Muscle of back (tissue), 11 donors: ENCODE measurements around the gene CFAP46. TPM values are rescaled to one million over a fixed set of nuclear protein-coding genes. Genes with fewer than 3 reads are reported as not detected.
A peak's percentile ranks its signal among the peaks of the same experiment; 100 is the strongest.
"Not testable (repeated sequence)": the region's sequence is repeated elsewhere in the genome, so short reads cannot be mapped to it uniquely, and the experiment has no call there.

Experiments used
- DNase-seq, 3 donors: peaks; one replicate each; pipeline versions ENCODE4 v3.0.0 to v3.0.0-alpha.2; 2013
- polyA plus RNA-seq, 10 donors: library from polyadenylated mRNA; unstranded; fragments of 120-200 nt; gene quantifications; one replicate each; pipeline ENCODE4 v1.2.1, GENCODE V29; 2013; ENCODE audit not compliant: insufficient read length in 10 of 10

CFAP46 gene
- polyA plus RNA-seq, 10 donors: 0.21 to 0.53 (median 0.44) TPM

DNA sequence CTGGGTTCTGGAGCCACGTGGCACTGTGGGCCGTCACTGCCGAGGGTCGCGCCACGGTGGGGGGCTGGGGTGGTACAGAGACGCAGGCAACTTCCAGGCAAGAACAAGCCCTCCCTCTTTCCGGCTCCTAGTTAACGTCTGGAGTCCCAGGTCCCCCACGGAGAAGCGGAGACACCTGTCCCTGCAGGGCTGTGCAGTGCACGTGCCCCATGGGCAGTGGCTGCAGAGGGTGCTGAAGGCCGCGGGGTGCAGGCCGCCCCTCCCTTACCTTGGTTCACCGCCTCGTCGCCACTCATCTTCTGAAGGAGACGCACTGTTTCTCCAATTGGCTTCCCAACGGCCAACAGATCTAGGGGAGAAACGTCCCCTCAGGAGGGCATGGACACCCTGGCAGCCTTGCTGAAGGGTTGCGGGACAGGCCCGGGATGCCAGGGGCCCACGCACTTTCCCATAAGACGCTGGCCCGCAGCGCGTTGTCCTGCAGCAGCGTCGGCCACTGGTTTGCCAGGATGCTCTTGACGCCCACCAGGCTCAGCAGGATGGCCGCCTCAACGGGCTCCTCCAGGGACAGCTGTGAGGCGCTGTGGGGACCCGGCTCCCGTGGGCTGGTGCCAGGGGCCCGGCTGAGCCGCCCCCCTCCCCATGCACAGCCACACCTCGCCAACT lies 132.1 kb downstream of the CFAP46 start:
- DNase-seq: no peak

DNA sequence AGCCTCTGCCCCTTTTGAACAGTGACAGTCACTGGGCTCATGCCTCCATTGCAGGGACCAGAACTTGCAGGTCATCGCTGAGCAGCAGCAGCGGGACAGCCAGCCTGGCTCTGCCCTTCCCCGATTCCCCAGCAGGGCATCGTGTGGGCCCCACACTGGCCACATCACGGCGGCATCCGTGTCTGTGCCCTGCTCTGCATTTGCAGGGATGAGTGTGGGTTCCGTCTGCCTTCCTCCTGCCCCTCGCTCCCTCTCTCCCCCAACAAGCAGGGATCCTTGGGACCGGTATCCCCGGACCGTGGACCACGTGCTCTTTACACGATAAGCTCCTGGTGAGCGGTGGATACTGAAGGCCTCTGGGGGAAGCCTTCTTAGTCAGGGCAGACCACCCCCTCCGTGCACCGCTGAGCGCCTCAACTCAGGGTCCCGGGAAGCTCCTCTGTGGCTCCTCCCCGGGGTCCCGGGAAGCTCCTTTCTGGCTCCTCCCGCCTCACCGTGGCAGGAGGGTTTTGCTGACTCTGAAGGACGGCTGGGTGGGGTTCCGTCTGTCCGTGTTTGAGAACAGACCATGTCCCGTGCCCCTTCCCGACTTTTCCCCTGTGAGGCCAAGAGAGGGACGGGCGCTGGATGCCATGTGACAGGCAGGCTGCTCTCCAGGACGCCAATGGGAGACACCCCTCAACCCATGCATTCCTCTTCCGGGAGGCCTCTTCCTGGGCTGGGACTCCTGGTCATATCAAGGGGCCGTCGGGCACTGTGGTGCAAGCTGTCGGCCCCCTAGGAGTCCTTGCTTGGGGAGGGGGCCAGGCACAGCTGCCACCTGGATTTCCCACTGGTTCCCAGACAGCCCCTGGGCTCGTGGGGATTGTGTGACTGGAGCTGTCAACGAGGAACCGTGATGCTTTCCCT lies 132.9 kb downstream of the CFAP46 start:
- DNase-seq: no peak

DNA sequence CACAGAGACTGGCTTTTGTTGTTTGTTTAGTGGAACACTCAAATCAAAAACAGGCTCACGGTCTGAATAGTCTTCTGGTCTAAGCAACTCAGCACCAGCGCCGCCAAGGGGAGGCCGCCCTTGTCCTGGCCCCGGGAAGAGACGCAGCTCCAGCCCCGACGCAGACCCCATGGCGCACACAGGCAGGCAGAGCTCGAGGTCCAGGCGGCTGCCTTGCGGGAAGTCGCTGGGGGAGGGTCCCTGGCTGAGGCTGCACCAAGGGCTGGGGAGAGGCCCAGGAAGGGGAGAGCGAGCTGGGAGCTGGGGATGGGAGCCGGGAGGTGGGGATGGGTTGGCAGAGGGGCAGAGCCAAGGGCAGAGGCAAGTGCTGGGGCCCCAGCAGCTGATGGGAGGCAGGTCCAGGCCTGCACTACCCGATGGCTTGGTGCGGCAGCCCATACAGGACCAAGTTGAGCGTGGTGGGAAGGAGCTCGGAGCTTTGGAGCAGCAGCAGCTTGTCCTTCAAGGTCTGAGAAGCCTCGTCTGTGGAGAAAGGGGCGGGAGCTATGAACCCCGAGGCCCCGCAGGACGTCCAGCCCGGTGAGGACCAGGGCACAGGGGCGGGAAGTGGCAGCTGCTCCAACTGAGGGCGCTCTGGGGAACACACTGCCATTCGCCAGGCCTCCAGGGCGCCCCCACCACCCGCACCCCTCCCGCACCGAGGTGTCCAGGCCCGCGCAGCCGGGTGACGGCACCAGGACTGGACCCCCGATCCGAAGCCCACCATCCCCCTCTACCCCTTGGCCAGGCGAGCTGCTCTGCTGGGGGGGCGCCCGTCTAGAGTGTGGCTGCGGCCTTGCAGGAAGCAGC lies 133.8 kb downstream of the CFAP46 start:
- peak in 1 of 3 donors; percentile 44 for DNase-seq

DNA sequence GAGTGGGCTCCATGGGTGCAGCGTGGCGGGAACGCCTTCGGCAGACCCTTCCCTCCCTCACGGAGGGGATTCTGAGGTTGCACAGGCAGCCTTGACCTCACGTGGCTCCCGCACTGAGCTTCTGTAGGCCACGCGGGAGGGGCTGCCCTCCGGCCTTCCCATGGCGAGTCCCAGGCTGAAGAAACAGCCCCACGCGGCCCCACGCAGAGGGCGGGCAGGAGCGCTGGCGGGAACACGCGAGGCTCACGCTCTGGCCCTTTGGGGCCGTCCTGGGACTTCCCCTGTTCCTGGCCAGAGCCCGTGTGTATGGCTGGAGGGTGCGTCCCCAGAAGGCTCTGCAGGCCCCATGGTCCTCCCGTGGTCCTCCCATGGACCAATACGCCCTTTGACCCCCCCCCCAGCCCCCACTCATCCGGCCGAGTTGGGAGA lies 134.7 kb downstream of the CFAP46 start:
- DNase-seq: no peak

DNA sequence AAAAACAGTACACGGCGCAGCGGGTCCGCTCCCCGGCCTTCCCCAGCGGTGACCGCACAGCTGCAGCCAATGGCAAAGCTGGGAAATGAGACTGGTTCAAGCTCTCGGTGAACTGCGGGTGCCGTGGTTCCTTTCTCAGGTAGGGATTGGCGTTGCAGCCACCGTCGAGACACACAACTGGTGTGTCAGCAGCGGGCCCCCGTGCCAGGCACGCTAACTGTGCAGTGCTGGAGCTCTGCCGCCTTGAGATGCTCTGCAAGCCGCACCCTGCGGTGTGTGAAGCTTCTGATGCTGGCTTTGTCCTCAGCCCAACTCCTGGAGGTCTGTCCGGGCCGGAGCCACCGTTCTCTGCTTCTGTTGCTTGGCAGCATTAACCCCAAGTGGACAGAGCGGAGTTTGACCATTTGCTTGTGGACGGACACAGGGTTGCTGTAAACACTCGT lies 135.8 kb downstream of the CFAP46 start:
- no peak for DNase-seq

DNA sequence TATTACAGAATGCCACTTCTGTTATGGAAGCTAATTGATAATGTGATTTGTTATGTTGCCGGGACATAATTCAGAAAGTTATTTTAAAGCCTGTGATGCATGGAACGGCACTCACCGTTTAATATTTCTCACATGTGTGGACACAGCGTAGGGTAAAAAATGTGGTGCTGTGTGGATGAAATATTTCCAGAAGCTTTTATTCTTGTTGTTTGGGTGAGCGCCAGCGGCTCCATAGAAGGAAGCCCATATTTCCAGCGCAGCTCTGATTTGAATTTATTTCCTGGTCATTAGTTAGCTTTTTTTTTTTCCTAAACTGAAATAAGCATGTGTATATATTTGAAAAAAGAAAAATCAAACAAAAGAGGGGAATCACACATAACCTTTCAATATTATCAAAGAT lies 136.3 kb downstream of the CFAP46 start:
- DNase-seq: peak in 1 of 3 donors; percentile 40

DNA sequence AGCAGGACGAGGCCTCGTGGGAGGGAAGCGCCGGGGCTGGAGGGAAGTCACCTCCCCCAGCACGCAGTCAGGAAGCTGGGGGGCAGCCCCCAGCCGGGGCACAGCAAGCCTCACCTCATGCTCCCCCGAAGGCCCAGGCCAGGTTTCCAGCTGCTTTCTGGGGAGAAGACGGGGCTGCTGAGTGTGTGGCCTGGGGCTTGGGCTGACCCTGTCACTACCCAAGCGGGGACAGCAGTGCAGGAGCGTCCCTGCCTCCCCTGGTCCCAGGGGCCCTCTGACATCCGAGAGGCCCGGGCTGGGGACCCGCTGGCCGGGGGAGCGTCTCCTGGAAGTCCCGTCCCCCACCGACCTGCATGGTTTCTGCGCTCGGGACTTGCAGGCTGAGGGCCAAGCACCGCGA lies 136.8 kb downstream of the CFAP46 start:
- DNase-seq: no peak

DNA sequence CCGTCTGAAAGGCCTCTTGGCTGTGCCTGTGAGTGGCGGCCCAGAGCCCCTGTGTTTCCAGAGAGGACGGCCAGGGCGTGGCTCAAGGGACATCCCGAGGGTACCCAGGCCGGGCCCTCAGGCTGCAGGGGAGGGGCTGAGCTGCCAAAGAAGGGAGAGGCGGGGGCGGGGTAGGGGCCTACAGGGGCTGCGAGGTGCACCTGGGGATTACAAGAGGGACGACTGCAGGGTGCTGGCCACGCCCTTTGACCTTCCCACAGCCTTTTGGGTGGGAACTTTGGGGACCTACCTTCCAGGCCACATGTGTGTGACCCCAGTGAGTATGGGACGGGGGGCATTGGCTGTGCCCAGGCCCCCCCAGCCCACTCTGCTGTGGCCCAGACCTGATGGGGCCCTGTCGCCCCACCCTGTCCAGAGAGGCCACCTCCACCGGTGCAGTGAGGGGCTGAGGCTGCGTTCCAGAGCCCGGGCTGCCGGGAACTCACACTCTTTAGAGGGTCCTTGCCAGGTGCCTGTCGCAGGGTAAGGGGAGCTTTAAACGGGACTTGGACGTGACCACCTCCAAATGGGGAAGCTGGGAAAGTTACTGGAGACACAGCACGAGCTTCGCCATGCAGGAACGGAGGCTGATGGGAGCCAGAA lies 137.5 kb downstream of the CFAP46 start:
- no peak for DNase-seq

DNA sequence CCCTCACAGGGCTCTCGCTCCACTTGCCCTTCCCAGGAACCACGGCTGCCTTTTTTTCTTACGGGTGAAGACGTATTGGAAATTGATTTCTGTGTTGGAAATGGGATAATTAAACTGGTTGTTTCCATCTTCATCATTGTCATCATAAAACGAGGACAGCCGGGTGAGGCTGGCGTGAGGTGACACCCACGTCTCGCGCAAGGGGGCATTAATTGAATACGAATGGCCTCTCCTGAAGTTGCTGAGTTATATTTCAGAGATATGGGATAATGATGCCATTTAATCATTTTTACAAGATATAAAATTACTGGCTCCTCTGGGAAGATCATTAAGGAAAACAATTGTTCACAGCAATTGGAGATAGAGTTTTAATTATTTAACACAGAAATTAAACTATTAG lies 138.1 kb downstream of the CFAP46 start:
- DNase-seq: no peak

DNA sequence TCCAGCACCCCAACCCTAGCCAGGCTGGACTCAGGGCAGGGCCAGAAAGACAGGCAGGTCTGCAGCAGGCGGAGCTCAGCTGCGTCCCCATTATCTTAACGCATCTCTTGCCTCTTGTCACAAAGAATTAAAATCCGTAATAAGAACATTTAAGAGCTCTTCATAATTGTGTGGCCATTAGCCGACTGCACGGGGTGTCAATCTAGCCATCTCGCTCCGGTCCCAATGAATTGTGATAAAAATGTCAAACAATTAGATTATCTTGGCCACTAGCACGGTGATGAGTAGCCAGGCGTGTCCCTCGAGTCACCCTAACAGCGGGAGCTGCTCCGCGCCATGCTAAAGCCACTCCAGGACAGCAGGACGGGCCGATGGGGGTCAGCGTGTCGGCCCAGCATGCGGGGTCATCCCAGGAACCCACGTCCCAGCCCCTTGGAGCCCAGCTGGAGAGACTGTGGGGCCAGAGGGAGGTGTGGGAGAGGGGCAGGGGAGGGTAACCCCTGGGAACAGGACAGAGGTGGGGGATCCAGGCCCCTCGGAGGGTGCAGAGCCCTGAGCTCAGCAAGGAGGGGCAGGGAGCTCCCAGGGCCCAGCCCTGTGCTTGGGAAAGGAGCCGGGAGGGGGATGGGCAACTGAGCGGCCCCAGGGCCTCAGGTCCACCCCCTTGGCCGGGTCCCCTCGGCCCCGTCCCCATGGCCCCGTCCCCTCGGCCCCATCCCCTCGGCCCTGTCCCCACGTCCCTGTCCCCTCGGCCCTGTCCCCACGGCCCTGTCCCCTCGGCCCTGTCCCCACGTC lies 138.8 kb downstream of the CFAP46 start:
- DNase-seq: no peak

DNA sequence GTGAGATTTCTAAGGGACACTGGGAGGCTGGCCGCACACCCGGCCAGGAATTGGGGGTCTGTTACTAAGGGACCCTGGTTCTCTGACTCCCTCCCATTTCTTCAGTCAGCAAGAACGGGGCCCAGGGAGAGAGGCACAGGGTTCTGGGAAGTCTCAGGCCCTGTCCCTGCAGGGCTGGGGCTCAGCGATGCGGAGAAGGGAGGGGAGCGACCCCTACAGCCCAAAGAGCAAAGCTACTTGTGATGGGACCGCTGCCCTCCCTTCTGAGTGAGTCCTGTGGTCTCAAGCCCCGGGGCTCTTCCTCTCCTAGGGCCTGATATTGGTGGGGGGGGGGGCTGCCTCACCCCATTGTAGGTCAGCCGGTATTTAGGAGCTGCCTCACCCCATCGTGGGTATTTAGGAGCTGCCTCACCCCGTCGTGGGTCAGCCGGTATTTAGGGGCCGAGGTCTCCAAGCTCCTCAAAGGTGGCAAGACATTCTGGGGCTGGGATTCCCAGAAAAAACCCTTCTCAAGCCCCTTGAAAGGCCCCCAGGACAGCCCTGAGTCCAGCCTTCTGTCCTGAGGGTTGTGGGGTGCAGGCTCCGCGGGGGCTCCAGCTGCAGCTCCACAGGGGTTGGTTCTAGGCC lies 139.6 kb downstream of the CFAP46 start:
- no peak for DNase-seq

DNA sequence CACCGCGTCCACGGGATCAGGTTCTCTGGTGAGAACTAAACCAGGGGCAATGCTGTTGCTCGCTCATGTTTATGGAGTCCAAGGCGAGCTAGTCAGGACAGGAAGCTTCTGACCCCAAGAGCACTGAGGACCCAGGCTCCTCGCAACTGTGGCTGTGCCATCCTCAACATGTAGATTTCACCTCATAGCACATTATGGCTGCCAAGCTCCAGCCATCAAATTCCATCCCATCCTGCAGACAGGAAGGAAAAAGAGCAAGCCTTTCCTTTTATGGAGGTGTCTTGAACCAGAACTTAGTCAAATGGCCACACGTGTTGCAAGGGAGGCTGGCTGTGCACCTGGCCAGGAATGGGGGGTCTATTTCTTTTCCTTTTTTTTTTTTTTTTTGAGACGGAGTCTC lies 140.3 kb downstream of the CFAP46 start:
- no peak for DNase-seq

DNA sequence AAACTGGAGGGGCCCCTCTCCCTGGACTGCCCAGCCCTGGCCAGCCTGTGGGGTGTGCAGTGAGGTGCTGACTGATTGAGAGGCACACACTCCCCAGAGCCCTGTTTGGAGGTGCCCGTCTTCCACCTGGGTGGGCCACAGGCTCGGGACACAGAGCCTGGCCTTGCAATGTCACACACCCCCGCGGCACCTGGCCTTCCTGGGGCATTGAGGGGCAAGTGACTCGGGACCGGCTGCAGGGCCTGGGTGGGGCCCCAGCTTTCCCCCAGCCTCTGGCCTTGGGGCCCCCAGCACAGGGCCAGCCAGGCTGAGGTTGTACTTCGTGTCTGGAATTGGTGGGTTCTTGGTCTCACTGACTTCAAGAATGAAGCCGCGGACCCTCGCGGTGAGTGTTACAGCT lies 142.5 kb downstream of the CFAP46 start:
- no peak for DNase-seq

DNA sequence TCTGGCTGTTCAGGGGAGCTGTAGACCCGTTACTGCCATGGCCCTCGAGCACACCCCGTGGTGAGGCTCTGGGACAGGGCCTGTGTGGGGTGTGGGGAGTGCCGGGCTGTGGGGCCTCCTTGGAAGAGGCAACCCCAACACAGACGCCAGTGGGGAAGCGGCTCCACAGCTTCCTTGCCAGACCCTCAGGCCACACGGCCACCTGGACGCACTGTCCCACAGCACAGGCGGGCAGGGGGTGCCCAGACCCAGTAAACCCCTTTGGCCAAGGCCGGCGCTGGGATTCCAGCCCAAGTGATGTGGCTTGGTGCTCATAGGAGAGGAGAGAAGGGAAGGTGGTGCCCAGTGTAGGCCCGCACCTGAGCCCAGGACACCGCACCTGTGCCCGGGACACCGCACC lies 143.5 kb downstream of the CFAP46 start:
- no peak for DNase-seq

DNA sequence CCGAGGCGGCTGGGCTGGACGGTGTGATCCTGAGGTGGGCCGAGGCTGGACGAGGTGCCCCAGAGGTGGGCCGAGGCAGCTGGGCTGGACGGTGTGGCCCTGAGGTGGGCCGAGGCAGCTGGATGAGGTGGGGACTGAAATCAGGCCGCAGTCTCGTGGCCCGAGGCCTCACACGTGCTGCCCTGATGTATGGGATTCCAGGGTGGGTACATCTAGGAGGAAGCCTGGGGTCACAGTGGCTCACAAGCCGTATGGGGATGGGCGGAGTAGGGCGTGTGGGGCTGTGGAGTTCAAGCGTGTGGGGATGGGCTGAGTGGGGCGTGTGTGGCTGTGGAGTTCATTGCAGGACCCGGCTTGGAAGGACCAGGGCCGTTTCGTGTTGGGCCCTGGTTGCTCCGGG lies 144.0 kb downstream of the CFAP46 start:
- DNase-seq: no peak

DNA sequence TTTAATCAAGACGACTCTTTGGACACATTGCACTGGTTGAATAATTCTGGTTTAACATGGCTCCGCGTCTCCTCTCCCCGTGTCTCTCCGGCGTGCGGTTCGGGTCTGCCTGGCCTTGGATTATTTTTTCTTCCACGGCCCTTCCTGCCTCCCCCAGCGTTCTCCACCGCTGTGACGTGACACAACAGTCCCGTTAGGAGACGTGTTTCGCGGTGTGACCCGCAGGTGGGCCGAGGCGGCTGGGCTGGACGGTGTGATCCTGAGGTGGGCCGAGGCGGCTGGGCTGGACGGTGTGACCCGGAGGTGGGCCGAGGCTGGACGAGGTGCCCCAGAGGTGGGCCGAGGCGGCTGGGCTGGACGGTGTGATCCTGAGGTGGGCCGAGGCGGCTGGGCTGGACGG lies 144.4 kb downstream of the CFAP46 start:
- DNase-seq: not testable (repeated sequence)

DNA sequence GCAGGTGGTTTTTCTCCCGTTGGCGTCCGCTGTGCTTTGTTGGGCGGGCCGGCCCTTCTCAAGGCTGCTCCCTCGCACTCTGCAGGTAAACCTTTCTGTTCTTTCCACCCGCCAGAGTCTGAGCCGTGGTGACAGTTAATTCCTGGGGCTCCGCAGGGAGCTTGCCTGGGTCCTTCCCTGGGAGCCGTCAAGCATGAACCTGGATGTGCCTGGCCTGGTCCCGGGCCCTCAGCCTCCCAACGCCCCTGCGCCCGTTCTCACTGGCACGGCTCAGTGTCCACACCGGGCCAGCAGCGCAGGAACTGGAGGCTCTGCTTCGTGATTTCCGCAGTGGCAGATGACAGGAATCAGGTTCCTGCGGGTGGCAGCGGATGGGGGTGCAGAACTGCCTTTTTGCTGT lies 145.5 kb downstream of the CFAP46 start:
- DNase-seq: no peak

DNA sequence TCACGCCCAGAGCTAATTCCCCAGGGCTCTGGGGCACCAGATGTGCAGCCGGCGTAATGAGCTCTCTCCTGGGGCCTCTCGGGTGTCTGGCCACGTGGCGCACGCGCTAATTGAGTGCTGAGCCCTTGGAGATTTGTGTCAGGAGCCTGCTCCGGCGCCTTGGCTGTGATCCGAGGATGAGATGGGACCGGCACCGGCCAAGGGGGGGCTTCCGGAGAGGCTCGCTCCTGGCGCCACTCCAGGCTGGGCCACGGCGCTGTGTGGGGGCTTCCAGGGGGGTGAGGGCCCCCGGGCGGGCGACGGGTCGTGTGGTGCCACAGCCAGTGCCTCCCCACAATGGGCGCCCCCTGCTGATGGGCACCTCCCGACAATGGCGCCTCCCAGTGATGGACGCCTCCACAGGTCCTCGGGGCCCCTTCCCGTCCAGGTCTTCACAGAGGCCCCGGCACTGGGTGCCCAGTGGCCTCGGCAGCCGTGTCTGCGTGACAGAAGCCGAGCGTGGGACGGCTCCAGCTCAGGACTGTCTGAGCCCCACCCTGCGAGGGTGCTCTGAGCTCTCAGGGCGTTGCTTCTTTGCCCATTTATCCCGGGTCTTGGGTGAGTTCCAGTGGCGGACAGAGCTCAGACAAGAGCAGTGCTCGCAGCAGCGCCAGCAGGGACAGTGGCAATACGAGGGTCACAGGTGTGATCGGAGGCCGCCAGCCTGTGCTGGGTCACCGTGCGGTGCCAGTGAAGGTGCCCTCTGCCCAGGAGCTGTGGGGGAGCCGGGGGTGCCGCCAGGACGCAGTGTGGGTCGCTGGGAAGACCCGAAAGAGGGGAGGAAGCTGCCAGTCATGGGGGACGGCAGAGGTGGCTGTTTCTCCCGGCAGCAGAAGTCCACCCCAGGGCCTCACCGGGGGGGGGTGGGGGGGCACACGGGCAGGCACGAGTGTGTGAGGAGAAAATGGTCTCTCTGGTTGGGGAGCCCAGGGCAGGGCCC lies 148.2 kb downstream of the CFAP46 start:
- DNase-seq: no peak

DNA sequence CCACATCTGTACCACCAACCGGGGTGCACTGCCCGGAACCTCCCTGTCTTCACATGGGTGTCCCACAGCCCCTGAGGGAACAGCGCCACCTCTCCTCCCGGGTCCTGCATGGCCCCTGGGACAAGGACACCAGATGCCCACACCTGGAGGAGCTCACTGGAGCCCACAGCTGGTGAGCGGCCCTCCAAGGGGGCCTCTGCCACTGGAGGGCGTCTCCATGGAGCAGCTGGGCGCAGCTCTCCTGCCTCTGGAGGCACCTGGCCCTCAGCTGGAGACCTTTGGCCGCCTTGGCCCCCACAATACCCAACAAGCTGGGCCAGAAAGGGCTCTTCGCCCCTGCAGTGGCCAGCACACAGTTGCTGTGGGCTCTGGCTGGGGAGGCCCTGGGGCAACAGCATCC lies 149.2 kb downstream of the CFAP46 start:
- no peak for DNase-seq
